HG02840 (cell line): Measurements from ENCODE around the gene STIMATE.

Source experiments
- ATAC-seq: cut with Tn5 transposase; IDR thresholded peaks from one replicate; pipeline ENCODE4 v1.9.1; 2021; ENCODE audit warnings: mild to moderate bottlenecking, moderate library complexity, moderate number of reproducible peaks; ENCODE audit not compliant: unreplicated experiment, low FRiP score

The STIMATE gene

GRCh38 chr3:52794612-52795099, 102.7 kb downstream of the STIMATE start, which contains the start of gene ITIH3:
ITIH3 (plus strand) TSS chr3:52794796; CDS start chr3:52794804, 8 bp downstream.
- ATAC-seq, result no peak

GRCh38 chr3:52793702-52794611, 103.4 kb downstream of the STIMATE start:
- no peak for ATAC-seq

GRCh38 chr3:52792961-52793695, 104.2 kb downstream of the STIMATE start:
- ATAC-seq, result no peak

- no peak for ATAC-seq
Observed at GRCh38 chr3:52792413-52792812, 104.9 kb downstream of the STIMATE start.

DNA sequence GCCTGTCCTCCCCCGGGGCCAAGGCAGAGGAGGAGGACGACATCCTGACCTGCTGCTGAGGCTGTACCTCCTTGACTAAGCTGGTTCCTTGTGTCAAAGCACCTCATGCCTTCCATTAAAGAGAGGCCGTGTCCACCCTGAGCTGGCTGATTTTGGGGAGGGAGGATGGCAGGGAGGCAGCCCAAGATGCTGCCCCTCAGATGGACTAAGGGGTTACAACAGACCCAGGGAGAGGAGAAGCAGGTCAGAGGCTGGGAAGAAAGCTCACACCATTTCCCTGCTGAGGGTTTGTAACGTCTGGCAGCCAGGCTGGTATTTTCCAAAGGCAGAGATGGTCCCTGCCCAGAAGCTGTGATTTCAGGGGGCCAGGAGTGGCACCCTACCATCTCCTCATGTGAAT, 105.4 kb downstream of the STIMATE start:
- no peak for ATAC-seq

DNA sequence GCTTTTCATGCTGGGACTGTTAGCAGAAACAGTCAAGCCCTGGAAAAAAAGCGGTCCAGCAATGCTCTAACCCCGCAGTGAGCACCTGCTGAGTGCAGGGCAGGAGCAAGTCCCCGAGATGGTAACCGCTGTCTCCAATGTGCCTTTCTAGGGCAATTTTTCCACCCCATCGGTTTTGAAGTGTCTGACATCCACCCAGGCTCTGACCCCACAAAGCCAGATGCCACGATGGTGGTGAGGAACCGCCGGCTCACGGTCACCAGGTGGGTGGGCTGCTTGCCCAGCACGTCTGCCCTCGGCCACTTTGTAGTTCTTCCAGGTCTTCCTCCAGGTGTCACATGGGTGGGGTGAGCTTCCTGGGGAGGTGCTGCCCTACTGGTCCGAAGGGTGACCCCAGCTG, 106.0 kb downstream of the STIMATE start:
- ATAC-seq, result no peak

GRCh38 chr3:52790741-52791140, 106.6 kb downstream of the STIMATE start:
- ATAC-seq, result no peak

DNA sequence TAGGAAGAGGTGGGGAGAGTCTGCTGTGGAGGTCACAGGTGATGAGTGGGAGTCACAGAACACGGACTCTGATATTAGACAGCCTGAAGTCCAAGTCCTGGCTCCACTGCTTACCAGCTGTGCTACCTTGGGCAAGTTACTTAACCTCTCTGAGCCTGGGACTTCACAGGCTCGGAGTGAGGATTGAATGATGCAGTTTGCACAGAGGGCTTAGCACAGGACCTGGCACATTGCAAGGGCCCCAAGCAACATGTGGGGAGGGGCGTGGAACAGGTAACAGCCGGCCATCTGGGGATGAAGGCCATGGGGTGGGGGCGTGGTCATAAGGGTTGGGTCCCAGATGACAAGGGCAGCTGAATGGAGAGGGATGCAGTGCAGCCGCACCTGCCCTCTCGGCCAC, 107.0 kb downstream of the STIMATE start:
- ATAC-seq, result no peak

GRCh38 chr3:52789746-52790040, 107.7 kb downstream of the STIMATE start:
- no peak for ATAC-seq

GRCh38 chr3:52788890-52789745, 108.2 kb downstream of the STIMATE start:
- no peak for ATAC-seq

- no peak for ATAC-seq
Observed at GRCh38 chr3:52787672-52788625, 109.4 kb downstream of the STIMATE start.

DNA sequence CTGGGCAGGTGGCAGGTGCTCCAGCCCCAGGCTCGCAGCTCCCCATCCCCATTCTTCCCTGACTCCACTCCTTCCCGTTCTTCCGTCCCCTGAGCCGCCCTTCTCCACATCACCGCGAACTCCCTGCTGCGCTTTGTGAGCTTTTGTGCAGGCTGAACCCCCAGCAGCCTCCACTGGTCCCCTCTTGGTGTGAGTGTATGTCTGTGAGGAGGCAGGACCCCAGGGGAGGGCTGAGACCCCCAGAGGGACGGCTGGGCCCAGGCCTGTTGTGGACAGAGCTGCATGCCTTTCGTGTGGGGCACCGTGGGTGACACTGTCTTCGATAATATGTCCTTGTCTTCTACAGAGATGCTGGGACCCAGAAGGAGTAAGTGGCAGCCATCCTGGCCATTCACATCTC, 110.1 kb downstream of the STIMATE start:
- no peak for ATAC-seq
